Activated CD8-positive, alpha-beta memory T cell treated with anti-CD3 and anti-CD28 coated beads, Interleukin-2, amount 50 U/mL, for 48 hours (primary cell): Measurements from ENCODE around the gene ELL.

Experiments
- DNase-seq: peaks from one replicate; pipeline ENCODE4 v3.0.0-alpha.2; 2020

The ELL gene

GRCh38 chr19:18466354-18466753 lies 55.5 kb downstream of the ELL start:
- DNase-seq, result no peak

- DNase-seq, result no peak
Measured at GRCh38 chr19:18465964-18466339, 55.9 kb downstream of the ELL start.

- no peak for DNase-seq
Measured at GRCh38 chr19:18465214-18465963, 56.5 kb downstream of the ELL start.

GRCh38 chr19:18464646-18465045 lies 57.2 kb downstream of the ELL start:
- DNase-seq, result no peak

GRCh38 chr19:18461471-18461870 lies 60.4 kb downstream of the ELL start:
- DNase-seq, result no peak

- DNase-seq, result no peak
Measured at GRCh38 chr19:18460900-18461299, 61.0 kb downstream of the ELL start.

GRCh38 chr19:18457483-18458331 lies 64.2 kb downstream of the ELL start:
- DNase-seq, result no peak

- no peak for DNase-seq
Measured at GRCh38 chr19:18456974-18457373, 64.9 kb downstream of the ELL start.

- DNase-seq, result no peak
Measured at GRCh38 chr19:18456279-18456678, 65.6 kb downstream of the ELL start.

- DNase-seq, result no peak
Measured at GRCh38 chr19:18453269-18454024, 68.4 kb downstream of the ELL start.

GRCh38 chr19:18452386-18452785 lies 69.5 kb downstream of the ELL start:
- no peak for DNase-seq

GRCh38 chr19:18450931-18451836 lies 70.7 kb downstream of the ELL start:
- DNase-seq, result peak; percentile 100

- no peak for DNase-seq
Measured at GRCh38 chr19:18450021-18450930, 71.6 kb downstream of the ELL start.

GRCh38 chr19:18449552-18449951 lies 72.3 kb downstream of the ELL start:
- DNase-seq, result no peak

GRCh38 chr19:18446811-18447359 lies 75.0 kb downstream of the ELL start:
- DNase-seq, result no peak

- no peak for DNase-seq
Measured at GRCh38 chr19:18446145-18446810, 75.6 kb downstream of the ELL start.

GRCh38 chr19:18445262-18445948 lies 76.5 kb downstream of the ELL start:
- no peak for DNase-seq

- no peak for DNase-seq
Measured at GRCh38 chr19:18444513-18444912, 77.4 kb downstream of the ELL start.

- DNase-seq, result no peak
Measured at GRCh38 chr19:18443831-18444230, 78.0 kb downstream of the ELL start.

GRCh38 chr19:18443406-18443805 lies 78.5 kb downstream of the ELL start:
- DNase-seq, result no peak
